Erythroblast (primary cell): Measurements from ENCODE around the gene NMT1.

Experiments
- GATA1 ChIP-seq: IDR thresholded peaks from 2 replicates; pipeline ENCODE4 v1.6.1; 2011; ENCODE audit warnings: low read depth, mild to moderate bottlenecking, control low read depth, low read length, moderate library complexity
- POLR2A ChIP-seq: IDR thresholded peaks from 2 replicates; pipeline ENCODE4 v1.6.1; 2011; ENCODE audit warnings: mild to moderate bottlenecking, low read length

GRCh38 chr17:45146166-45146565, 85.0 kb downstream of the NMT1 start:
- TF ChIP-seq POLR2A (no peak), GATA1 (no peak)
